ENCODE results near the gene ADARB1.

DNA sequence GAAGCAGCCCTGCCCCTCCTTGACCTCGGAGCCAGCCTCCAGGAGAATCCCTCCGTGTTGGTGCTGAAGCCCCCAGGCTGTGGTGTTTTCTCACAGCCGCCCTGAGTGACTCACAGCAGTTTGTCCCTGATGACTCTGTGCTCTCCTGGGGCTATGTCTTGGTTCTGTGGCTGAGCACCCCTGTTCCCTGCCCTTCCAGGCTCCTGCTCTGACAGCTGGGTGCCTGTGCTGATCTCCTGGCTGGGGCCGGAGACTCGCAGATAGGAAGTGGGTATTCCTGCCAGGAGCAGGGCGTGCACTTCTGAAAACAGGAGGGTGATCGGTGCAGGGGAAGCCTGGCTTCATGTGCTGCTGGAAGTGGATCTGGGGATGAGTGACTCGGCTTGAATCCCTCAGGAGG, 178.8 kb downstream of the ADARB1 start:
- TF ChIP-seq ZNF384 (IDR thresholded peaks at IDR 0.05; ENCODE audit: low read depth, low read length): no peak
- no peak for TF ChIP-seq DEAF1 (CRISPR knock-in tag; IDR thresholded peaks at IDR 0.05)
- TF ChIP-seq NFIC (IDR thresholded peaks at IDR 0.05): no peak
- no peak for TF ChIP-seq RBM39 (optimal IDR thresholded peaks at IDR 0.05; ENCODE audit: low read depth, low read length)
- TF ChIP-seq MAX (CRISPR knock-in tag; IDR thresholded peaks at IDR 0.05): no peak
- no peak for TF ChIP-seq POLR2AphosphoS5 (IDR thresholded peaks at IDR 0.05; ENCODE audit: control insufficient read depth, insufficient read depth, low read depth, low read length)
- TF ChIP-seq, protein P1, sequence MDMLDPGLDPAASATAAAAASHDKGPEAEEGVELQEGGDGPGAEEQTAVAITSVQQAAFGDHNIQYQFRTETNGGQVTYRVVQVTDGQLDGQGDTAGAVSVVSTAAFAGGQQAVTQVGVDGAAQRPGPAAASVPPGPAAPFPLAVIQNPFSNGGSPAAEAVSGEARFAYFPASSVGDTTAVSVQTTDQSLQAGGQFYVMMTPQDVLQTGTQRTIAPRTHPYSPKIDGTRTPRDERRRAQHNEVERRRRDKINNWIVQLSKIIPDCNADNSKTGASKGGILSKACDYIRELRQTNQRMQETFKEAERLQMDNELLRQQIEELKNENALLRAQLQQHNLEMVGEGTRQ (CRISPR knock-in tag; IDR thresholded peaks at IDR 0.05): no peak
- no peak for TF ChIP-seq CTCF (IDR thresholded peaks at IDR 0.05 in 2 of 3, conservative IDR thresholded peaks at IDR 0.05 in 1 of 3; ENCODE audit: insufficient read depth in 2 of 3, low read depth in 1 of 3, low read length in 3 of 3)
- TF ChIP-seq ESRRA (IDR thresholded peaks at IDR 0.05; ENCODE audit: borderline replicate concordance, low read depth): no peak
- no peak for TF ChIP-seq EHMT2 (IDR thresholded peaks at IDR 0.05)
- TF ChIP-seq HDAC6 (IDR thresholded peaks at IDR 0.05; ENCODE audit: low read depth, low read length): no peak
- TF ChIP-seq SUPT5H (IDR thresholded peaks at IDR 0.05): no peak
- TF ChIP-seq PBX2 (CRISPR knock-in tag; IDR thresholded peaks at IDR 0.05; ENCODE audit: low read depth): no peak
- TF ChIP-seq PBX2 (tag; conservative IDR thresholded peaks at IDR 0.05; ENCODE audit: low read depth): no peak

All from K562 (cell line).